Activated T-helper 2 cell treated with anti-CD3 and anti-CD28 coated beads, Interferon-gamma antibody, Interleukin-2, Interleukin-4, amounts not matched to agents 10 μg/mL and 5 μg/mL and 100 μg/mL, durations not matched to agents 14 hours and 24 hours and 36 hours (primary cell): ENCODE measurements around the gene FBXL13. TPM values are rescaled to one million over a fixed set of nuclear protein-coding genes. Genes with fewer than 3 reads are reported as not detected.
"Not testable (repeated sequence)": the region's sequence is repeated elsewhere in the genome, so short reads cannot be mapped to it uniquely, and the experiment has no call there.

Source experiments
- DNase-seq: peaks from one replicate; pipeline ENCODE4 v3.0.0; 2021; ENCODE audit warnings: low spot score
- H3K27ac Mint-ChIP-seq: one replicate; pipeline ENCODE4 v1.8.0; 2021; ENCODE audit warnings: mixed read lengths
- H3K27me3 Mint-ChIP-seq: one replicate; pipeline ENCODE4 v1.8.0; 2021; ENCODE audit warnings: low read depth, mixed read lengths
- H3K36me3 Mint-ChIP-seq: one replicate; pipeline ENCODE4 v1.8.0; 2021; ENCODE audit warnings: low read depth, mixed read lengths
- H3K4me1 Mint-ChIP-seq: one replicate; pipeline ENCODE4 v1.8.0; 2021; ENCODE audit warnings: low read depth, mixed read lengths
- H3K4me3 Mint-ChIP-seq: one replicate; pipeline ENCODE4 v1.8.0; 2021; ENCODE audit warnings: low read depth, mild to moderate bottlenecking, moderate library complexity, mixed read lengths
- H3K9me3 Mint-ChIP-seq: one replicate; pipeline ENCODE4 v1.8.0; 2021; ENCODE audit warnings: mixed read lengths
- intact Hi-C: fragments of 100-400 bp; cut with micrococcal nuclease; formaldehyde crosslinking; loops from one replicate; pipeline ENCODE4 v1.15.1; 2023
- total RNA-seq: library from RNA; stranded (reverse); gene quantifications from 2 replicates; pipeline ENCODE4 v1.2.3, GENCODE V29; 2022

Gene FBXL13
- total RNA-seq: 0.41 and 0.76 TPM in 2 replicates

DNA sequence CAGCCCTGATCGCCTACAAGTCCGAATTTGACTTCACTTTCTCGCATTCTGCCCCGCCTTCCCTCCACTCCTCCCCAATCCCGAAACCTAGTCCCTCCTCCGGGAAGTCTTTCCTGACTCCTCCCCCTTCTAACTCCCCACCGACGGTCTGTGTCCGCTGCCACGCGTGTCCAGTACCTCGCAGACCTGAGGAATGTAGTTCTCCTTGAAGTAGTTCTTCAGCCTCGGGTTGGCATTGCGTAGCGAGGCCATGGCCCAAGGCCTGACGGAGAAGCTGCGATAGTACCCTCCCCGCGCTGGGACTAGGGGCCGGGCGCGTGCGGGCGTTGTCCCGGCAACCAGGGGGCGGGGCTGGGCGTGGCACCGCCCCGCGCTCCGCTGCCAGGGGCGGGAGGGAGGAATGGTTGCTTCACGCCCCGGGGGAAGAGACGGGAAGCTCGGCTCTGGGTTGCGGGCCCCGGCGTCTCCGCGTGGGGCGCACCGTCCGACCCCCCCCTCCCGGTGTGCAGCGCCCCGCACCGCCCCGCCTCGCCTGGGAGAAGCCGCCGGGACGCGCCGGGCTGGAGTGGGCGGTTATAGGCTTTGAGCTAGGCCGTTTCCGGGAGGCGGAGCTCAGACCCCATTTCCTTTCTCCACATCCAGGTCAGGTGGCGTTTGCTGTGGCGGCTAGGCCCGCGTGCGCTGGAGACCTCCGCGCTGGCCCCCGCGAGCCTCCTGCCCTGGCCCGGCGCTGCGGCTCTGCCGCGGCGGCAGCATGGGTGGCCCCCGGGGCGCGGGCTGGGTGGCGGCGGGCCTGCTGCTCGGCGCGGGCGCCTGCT lies at the start of gene FBXL13, which contains the start of gene ARMC10:
Gene FBXL13, minus strand, starts transcription at position 278 of the 818 bp plus-strand sequence.
Gene ARMC10, plus strand, starts transcription at position 622 of the 818 bp plus-strand sequence. Its CDS starts 133 bp downstream, at position 755.
- Mint-ChIP-seq H3K36me3 (peaks cover 24% of the 10 kb centered on the region), H3K27me3 (peaks cover 2% of the 10 kb centered on the region), H3K4me1 (peaks cover 26% of the 10 kb centered on the region), H3K9me3 (no peaks in the 10 kb centered on the region), H3K4me3 (peak within 1 kb of the TSS; percentile 93), H3K27ac (peak within 1 kb of the TSS; percentile 90)
- DNase-seq: peak; percentile 83
- intact Hi-C loops: loop anchor here (1.0 to 10.0 kb wide), 4 partner anchors 75 to 270 kb away; partner anchors contain the start of genes DNAJC2 and NAPEPLD

DNA sequence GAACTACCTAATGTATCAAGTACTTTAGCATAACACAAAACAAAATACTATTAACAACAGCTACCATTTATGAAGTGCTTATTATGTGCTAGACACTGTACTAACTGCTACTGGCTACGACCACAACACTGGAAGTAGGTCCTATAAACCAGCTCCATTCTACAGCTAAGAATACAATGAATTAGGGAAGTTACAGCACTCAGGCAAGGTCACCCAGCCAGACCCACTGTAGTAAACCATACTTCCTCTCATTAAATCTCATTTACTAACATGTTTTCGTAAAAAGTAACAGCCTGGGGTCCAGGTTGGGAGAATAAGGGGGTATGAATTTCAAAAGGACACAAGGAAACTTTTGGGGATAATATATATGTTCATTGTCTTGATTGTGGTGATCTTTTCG lies 48.9 kb upstream of the FBXL13 start:
- Mint-ChIP-seq H3K4me3 (no peak overlapping the region), H3K9me3 (no peaks in the 10 kb centered on the region), H3K27me3 (no peaks in the 10 kb centered on the region), H3K4me1 (no peaks in the 10 kb centered on the region), H3K36me3 (peaks cover 40% of the 10 kb centered on the region), H3K27ac (no peak overlapping the region)
- no peak for DNase-seq
- intact Hi-C loops: no loop called here

DNA sequence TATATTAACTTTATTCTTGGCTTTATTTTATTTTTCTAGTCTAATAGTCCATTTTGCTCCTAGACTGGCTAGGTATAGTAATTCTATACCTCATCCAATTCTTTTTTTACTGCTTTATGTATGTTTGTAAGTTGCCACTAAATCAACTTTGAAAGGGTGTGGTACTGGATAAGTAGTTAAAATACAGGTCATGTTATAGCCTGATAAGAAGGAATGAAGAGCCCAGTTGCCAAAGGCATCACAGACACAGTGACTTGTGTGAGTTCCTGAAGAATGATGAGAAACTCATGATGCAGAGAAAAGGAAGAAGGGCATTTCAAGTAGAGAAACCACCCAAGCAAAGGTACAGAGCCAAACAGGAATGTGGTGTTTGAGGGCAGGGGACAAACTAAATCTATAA lies 47.0 kb upstream of the FBXL13 start:
- no peaks in the 10 kb centered on the region for H3K4me1 Mint-ChIP-seq
- no peak for DNase-seq
- intact Hi-C loops: no loop called here
- H3K27ac Mint-ChIP-seq: no peak overlapping the region
- no peaks in the 10 kb centered on the region for H3K9me3 Mint-ChIP-seq
- H3K4me3 Mint-ChIP-seq: no peak overlapping the region
- peaks cover 30% of the 10 kb centered on the region for H3K36me3 Mint-ChIP-seq
- no peaks in the 10 kb centered on the region for H3K27me3 Mint-ChIP-seq

DNA sequence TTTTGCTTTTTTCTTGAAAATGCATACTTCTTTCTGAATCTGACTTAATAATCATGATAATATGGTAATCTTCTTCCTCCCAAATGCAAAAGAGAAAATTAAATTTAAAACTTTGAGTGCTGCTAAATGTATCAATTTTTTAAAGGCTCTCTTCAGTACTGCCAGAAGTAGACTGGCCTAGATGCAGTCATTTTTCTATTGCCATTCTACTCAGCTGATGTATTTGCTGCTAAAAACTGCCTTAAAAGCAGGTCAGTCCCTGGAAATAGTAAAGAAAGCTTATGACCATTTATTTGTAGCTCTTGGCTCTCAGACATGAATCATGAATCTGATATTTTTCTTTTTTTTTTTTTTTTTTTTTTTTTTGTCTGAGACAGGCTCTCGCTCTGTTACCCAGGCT lies 45.8 kb upstream of the FBXL13 start:
- H3K4me1 Mint-ChIP-seq: no peaks in the 10 kb centered on the region
- intact Hi-C loops: no loop called here
- no peaks in the 10 kb centered on the region for H3K27me3 Mint-ChIP-seq
- no peaks in the 10 kb centered on the region for H3K9me3 Mint-ChIP-seq
- DNase-seq: no peak
- H3K4me3 Mint-ChIP-seq: no peak overlapping the region
- H3K27ac Mint-ChIP-seq: no peak overlapping the region
- peaks cover 23% of the 10 kb centered on the region for H3K36me3 Mint-ChIP-seq

DNA sequence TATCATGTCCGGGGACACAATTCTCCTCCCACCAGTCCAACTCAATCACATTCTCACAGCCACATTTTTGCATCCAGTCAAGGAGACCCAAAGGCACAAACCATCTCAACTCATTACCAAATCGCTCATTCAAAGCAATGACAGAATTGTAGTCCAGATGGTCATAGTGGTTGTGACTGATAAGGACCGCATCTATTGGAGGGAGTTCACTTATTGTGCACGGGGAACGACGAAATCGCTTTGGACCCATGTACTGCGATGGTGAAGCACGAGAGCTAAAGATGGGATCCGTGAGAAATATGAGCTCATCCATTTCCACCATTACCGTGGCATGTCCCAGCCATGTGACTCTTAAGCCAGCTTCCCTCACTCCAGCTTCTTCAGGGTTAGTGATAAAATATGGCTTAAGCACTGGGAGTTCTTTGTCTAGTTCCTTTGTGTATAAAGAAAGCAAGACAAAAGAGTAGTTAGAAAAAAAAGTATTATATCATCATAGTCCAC lies 45.2 kb upstream of the FBXL13 start:
- intact Hi-C loops: no loop called here
- Mint-ChIP-seq H3K27me3 (no peaks in the 10 kb centered on the region), H3K9me3 (no peaks in the 10 kb centered on the region), H3K36me3 (peaks cover 23% of the 10 kb centered on the region), H3K4me1 (no peaks in the 10 kb centered on the region), H3K4me3 (no peak overlapping the region), H3K27ac (no peak overlapping the region)
- no peak for DNase-seq

DNA sequence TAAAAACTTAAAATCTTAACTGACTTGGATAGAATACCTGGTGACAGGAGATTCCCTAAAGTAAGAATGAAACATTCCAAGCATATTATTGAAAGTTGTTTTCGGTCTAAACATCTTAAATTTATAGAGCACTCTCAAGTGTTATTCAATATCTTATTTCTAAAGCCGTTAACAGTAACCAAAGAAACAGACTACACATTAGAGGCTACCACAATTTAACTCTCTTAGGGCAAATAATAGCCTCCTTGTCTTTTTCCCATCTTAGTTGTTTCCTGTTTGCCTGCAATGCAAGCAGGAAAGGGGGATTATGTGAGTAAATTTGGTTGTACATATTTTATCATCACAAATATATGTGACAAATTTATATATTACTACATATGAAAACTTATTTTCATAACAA lies 42.9 kb upstream of the FBXL13 start:
- peaks cover 30% of the 10 kb centered on the region for H3K36me3 Mint-ChIP-seq
- DNase-seq: no peak

DNA sequence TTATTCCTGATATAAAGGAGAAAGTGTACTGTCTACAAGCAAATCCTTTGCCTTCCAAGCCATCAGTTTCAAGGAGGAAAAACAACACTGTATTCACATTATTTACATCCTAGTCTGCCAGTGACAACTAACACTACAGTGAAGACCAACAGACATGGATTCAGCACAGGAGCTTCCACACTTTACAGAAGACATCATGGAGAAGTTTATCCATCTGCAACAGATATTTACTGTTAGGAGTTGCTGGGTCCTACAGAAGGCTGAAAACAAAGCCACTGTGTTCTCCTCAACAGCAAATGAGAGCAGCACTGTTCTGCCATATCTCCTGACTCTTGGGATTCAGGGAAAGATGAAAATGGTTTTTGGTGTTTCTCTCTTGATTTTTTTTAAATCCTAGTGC lies 42.4 kb upstream of the FBXL13 start:
- Mint-ChIP-seq H3K36me3 (peaks cover 34% of the 10 kb centered on the region), H3K4me3 (no peak overlapping the region), H3K27ac (no peak overlapping the region), H3K4me1 (peaks cover 7% of the 10 kb centered on the region), H3K27me3 (no peaks in the 10 kb centered on the region), H3K9me3 (no peaks in the 10 kb centered on the region)
- DNase-seq: no peak
- intact Hi-C loops: no loop called here

More for the DNA sequence above, 42.9 kb upstream of the FBXL13 start:
- Mint-ChIP-seq H3K4me3 (no peak overlapping the region), H3K4me1 (peaks cover 7% of the 10 kb centered on the region), H3K9me3 (no peaks in the 10 kb centered on the region), H3K27ac (no peak overlapping the region), H3K27me3 (no peaks in the 10 kb centered on the region)
- intact Hi-C loops: no loop called here

DNA sequence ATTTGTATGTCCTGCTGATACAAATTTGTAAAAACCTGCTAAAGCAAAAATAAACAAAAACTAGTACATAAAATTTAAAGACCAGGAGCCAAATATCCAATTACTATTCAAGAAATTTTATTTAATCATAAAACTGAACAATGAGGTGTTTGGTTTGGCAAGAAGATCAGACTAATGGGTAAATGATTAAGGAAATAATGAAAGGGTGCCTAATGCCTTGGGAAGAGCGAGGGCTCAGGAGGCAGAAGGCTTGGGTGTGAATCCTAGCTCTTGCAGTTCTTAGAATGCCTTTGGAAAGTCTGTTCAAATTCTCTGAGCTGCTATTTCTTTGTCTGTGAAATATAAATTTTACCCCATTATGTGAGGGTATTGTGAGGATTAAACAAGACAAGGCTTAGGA lies 41.9 kb upstream of the FBXL13 start:
- no peak for DNase-seq
- Mint-ChIP-seq H3K36me3 (peaks cover 36% of the 10 kb centered on the region), H3K4me1 (peaks cover 7% of the 10 kb centered on the region), H3K27ac (no peak overlapping the region), H3K27me3 (no peaks in the 10 kb centered on the region), H3K4me3 (no peak overlapping the region), H3K9me3 (no peaks in the 10 kb centered on the region)
- intact Hi-C loops: no loop called here

DNA sequence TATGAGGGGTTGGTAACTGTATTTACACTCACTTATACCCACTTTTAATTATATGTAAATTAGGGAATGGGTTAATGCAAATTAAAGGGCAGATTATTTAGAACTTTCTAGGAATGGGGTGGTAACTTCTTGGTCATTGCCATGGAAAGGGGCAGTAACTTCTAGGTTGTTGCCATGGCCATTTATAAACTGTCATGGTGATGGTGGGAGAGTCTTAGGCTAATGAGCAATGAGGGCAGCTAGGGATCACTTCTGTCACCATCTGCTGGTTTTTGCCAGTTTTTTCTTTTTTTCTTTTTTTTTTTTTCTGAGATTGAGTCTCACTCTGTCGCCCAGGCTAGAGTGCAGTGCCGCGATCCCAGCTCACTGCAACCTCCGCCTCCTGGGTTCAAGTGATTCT lies 41.2 kb upstream of the FBXL13 start:
- Mint-ChIP-seq H3K36me3 (peaks cover 42% of the 10 kb centered on the region), H3K4me3 (no peak overlapping the region), H3K27ac (no peak overlapping the region), H3K9me3 (peaks cover 3% of the 10 kb centered on the region), H3K27me3 (no peaks in the 10 kb centered on the region), H3K4me1 (peaks cover 7% of the 10 kb centered on the region)
- intact Hi-C loops: no loop called here
- DNase-seq: no peak

DNA sequence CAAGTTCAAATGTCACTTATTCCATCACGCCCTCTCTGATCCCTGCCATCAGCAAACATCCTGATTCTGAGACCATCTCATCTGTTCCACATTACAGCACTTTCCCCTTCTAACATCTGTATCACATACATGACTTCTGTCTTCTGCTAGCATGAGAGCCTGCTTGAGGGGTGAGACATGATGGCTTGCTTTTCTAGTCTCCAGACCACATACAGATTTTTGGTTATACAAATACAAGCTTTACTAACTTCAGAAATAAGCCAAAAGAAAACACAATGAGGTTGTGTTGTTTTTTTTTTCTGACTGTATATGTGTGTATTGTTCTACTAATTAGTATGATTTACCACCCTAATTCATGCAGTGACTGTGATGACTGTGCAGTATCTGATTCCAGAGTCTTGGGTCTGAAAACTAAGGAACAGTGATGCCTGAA lies 40.0 kb upstream of the FBXL13 start:
- peaks cover 9% of the 10 kb centered on the region for H3K4me1 Mint-ChIP-seq
- H3K4me3 Mint-ChIP-seq: no peak overlapping the region
- peaks cover 9% of the 10 kb centered on the region for H3K9me3 Mint-ChIP-seq
- no peak for DNase-seq
- no peaks in the 10 kb centered on the region for H3K27me3 Mint-ChIP-seq
- H3K27ac Mint-ChIP-seq: no peak overlapping the region
- peaks cover 46% of the 10 kb centered on the region for H3K36me3 Mint-ChIP-seq
- intact Hi-C loops: no loop called here

DNA sequence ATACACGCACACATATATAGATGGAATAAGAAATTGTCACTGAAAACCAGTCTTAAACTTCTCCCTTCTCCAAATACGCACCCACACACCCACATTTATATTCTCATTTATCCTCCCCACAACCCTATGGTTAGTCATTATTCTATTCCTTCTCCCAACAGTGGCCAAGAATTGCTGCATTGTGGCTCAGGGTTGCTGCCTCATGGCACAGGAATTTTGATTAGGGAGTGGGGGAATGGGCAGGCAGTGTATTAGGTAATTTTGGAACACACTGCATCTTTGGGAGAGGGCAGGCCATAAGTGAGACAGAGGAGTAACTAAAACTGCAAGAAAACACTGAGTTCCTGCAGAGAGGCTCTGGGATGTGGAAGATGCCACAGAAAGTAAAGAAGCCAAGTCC lies 38.6 kb upstream of the FBXL13 start:
- intact Hi-C loops: no loop called here
- Mint-ChIP-seq H3K9me3 (peaks cover 16% of the 10 kb centered on the region), H3K27me3 (no peaks in the 10 kb centered on the region), H3K4me1 (peaks cover 19% of the 10 kb centered on the region), H3K36me3 (peaks cover 56% of the 10 kb centered on the region), H3K27ac (no peak overlapping the region), H3K4me3 (no peak overlapping the region)
- no peak for DNase-seq

DNA sequence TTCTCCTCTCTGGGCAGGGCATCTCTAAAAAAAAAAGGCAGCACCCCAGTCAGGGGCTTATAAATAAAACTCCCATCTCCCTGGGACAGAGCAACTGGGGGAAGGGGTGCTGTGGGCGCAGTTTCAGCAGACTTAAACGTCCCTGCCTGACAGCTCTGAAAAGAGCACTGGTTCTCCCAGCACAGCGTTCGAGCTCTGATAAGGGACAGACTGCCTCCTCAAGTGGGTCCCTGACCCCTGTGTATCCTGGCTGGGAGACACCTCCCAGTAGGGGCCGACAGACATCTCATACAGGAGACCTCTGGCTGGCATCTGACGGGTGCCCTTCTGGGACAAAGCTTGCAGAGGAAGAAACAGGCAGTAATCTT lies 32.1 kb upstream of the FBXL13 start:
- H3K4me3 Mint-ChIP-seq, DNase-seq, H3K27ac Mint-ChIP-seq, intact Hi-C loops, H3K27me3 Mint-ChIP-seq: not testable (repeated sequence)
- peaks cover 62% of the 10 kb centered on the region for H3K36me3 Mint-ChIP-seq
- peaks cover 16% of the 10 kb centered on the region for H3K9me3 Mint-ChIP-seq
- peaks cover 14% of the 10 kb centered on the region for H3K4me1 Mint-ChIP-seq

DNA sequence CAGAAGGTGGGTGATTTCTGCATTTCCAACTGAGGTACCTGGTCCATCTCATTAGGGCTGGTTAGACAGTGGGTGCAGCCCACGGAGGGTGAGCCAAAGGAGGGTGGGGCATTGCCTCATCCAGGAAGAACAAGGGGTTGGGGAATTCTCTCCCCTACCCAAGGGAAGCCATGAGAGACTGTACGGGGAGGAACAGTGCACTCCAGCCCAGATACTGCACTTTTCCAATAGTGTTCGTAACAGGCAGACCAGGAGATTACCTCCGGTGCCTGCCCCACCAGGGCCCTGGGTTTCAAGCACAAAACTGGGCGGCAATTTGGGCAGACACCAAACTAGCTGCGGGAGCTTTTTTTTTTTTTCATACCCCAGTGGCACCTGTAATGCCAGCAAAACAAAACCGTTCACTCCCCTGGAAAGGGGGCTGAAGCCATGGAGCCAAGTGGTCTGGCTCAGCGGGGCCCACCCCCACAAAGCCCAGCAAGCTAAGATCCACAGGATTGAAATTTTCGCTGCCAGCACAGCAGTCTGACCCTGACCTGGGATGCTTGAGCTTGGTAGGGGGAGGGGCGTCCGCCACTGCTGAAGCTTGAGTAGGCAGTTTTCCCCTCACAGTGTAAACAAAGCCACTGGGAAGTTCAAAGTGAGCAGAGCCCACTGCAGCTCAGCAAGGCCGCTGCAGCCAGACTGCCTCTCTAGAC lies 31.6 kb upstream of the FBXL13 start:
- peaks cover 16% of the 10 kb centered on the region for H3K9me3 Mint-ChIP-seq
- H3K27me3 Mint-ChIP-seq: no peaks in the 10 kb centered on the region
- H3K27ac Mint-ChIP-seq: no peak overlapping the region
- H3K4me1 Mint-ChIP-seq: peaks cover 14% of the 10 kb centered on the region
- no peak overlapping the region for H3K4me3 Mint-ChIP-seq
- H3K36me3 Mint-ChIP-seq: peaks cover 57% of the 10 kb centered on the region
- no peak for DNase-seq
- intact Hi-C loops: no loop called here
